ENCODE measurements around the gene FKBP10.

The FKBP10 gene

DNA sequence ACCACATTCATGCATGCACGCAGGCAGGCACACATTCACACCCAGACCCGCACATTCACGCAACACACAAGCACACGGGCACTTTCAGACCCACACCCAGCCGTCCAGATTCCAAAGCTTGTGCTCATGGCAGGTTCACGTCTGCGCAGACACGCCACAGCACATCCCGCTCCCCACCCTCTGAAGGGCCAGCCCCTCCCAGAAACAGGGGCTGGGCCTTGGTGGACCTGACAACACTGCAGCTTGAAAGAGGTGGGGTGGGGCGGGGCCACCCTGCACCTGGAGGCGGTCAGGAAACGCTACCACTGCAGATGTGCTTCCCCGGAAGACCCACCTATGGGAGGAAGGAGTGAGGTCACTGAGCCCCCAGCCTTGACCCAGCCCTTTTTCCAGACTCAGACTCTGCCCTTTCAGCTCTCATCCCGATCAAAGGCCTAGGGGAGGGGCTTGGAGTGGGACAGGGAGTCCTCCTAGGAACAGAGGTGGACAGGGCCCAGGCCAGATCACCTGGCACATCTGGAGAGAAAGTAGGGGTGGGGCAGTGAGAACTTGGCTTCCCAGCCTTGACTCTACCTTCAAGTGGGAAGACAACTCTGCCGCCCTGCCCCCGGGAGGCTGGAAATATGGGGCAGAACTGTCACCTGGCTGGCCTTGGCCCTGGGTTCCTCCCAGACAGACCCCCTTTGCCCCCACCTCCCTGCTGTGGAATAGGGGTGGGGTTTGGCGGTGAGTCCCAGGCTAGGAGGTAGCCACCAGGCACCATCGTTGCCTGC lies 12.0 kb upstream of the FKBP10 start:
- Histone ChIP-seq H3K27me3 (replicated peaks; ENCODE audit: insufficient read depth, low read length) (no peaks in the 10 kb centered on the region), H3K4me2 (ENCODE audit: low read depth, low read length) (peak overlapping the region; percentile 75), H3K27ac (ENCODE audit: low read length) (peak overlapping the region; percentile 43; the same call in 1 of the 2 replicates), H3K9ac (ENCODE audit: low read length) (no peak overlapping the region; the same call in 1 of the 2 replicates), H2AFZ (ENCODE audit: low read length) (peak overlapping the region; percentile 42), H3K9me2 (replicated peaks; ENCODE audit: insufficient read depth, low read length) (no peaks in the 10 kb centered on the region), H3K4me3 (ENCODE audit: low read length) (peak overlapping the region; percentile 19), H3K36me3 (replicated peaks; ENCODE audit: insufficient read depth, low read length) (no peaks in the 10 kb centered on the region), H4K20me1 (ENCODE audit: insufficient read depth, low read length) (no peaks in the 10 kb centered on the region), H3K79me2 (ENCODE audit: low read length) (no peaks in the 10 kb centered on the region), H3K4me1 (ENCODE audit: low read length) (peaks cover 9% of the 10 kb centered on the region), H3K9me3 (replicated peaks; ENCODE audit: insufficient read depth, low read length) (no peaks in the 10 kb centered on the region), H3F3A (ENCODE audit: insufficient read depth, low read length) (no peaks in the 10 kb centered on the region)
- TF ChIP-seq EZH2phosphoT487 (IDR thresholded peaks at IDR 0.05; ENCODE audit: low read length) (no peak), EZH2 (optimal IDR thresholded peaks at IDR 0.05; ENCODE audit: low read depth, low read length) (no peak)
- TF ChIP-seq, protein P1, sequence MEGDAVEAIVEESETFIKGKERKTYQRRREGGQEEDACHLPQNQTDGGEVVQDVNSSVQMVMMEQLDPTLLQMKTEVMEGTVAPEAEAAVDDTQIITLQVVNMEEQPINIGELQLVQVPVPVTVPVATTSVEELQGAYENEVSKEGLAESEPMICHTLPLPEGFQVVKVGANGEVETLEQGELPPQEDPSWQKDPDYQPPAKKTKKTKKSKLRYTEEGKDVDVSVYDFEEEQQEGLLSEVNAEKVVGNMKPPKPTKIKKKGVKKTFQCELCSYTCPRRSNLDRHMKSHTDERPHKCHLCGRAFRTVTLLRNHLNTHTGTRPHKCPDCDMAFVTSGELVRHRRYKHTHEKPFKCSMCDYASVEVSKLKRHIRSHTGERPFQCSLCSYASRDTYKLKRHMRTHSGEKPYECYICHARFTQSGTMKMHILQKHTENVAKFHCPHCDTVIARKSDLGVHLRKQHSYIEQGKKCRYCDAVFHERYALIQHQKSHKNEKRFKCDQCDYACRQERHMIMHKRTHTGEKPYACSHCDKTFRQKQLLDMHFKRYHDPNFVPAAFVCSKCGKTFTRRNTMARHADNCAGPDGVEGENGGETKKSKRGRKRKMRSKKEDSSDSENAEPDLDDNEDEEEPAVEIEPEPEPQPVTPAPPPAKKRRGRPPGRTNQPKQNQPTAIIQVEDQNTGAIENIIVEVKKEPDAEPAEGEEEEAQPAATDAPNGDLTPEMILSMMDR (IDR thresholded peaks at IDR 0.05; ENCODE audit: low read length) = no peak
- DNase-seq = peak; percentile 82

DNA sequence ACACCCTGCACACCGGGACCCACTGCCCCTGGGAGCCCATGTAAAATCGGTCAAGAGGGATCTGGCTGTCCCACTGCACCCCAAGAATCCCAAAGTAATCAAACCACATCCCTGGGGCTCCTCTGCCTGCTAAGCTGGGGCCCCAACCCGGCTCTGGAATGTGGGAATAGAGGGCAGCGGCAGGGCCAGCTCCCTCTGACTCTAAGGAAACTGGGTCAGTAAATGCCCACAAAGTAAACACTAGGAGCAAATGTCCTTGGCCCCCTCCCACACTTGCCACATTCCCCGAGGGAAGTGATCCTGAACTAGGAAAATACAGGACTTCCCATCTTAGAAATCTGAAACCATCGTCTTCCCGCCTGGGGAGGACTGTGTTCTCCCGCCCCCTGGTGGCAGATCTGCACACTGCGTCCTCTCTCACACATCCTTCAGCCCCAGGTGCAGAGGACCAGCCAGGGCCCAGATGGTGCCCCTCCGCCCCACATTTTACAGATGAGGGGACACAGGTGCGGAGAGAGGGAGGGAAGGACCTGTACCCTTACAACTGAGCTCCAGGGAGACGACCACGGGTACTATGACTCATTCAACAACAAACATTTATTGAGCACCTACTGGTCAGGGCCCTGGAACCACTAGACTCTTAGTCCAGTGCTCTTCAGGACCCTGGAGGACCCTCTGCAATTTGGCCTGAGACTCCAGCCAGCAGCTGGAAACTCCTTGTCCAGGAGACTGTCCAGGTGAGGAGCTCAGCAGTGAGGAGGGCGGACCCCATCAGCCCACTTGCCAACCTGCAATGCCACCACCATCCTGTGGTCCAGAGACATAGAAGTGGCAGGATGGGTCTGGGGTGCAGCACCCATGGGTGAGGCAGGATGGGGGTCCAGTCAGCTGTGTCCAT lies 11.2 kb upstream of the FKBP10 start:
- Histone ChIP-seq H3F3A (ENCODE audit: insufficient read depth, low read length) (no peaks in the 10 kb centered on the region), H2AFZ (ENCODE audit: low read length) (peak overlapping the region; percentile 42), H3K9ac (ENCODE audit: low read length) (no peak overlapping the region), H3K36me3 (replicated peaks; ENCODE audit: insufficient read depth, low read length) (no peaks in the 10 kb centered on the region), H3K79me2 (ENCODE audit: low read length) (no peaks in the 10 kb centered on the region), H3K27ac (ENCODE audit: low read length) (peak overlapping the region; percentile 43; the same call in 1 of the 2 replicates), H4K20me1 (ENCODE audit: insufficient read depth, low read length) (no peaks in the 10 kb centered on the region), H3K4me1 (ENCODE audit: low read length) (peaks cover 9% of the 10 kb centered on the region), H3K27me3 (replicated peaks; ENCODE audit: insufficient read depth, low read length) (no peaks in the 10 kb centered on the region), H3K9me3 (replicated peaks; ENCODE audit: insufficient read depth, low read length) (no peaks in the 10 kb centered on the region), H3K4me2 (ENCODE audit: low read depth, low read length) (peak overlapping the region; percentile 75), H3K9me2 (replicated peaks; ENCODE audit: insufficient read depth, low read length) (no peaks in the 10 kb centered on the region), H3K4me3 (ENCODE audit: low read length) (peak overlapping the region; percentile 19)
- no peak for TF ChIP-seq EZH2 (optimal IDR thresholded peaks at IDR 0.05; ENCODE audit: low read depth, low read length)
- TF ChIP-seq, protein P1 (IDR thresholded peaks at IDR 0.05; ENCODE audit: low read length) = peak; percentile 97
- DNase-seq = peak; percentile 56

DNA sequence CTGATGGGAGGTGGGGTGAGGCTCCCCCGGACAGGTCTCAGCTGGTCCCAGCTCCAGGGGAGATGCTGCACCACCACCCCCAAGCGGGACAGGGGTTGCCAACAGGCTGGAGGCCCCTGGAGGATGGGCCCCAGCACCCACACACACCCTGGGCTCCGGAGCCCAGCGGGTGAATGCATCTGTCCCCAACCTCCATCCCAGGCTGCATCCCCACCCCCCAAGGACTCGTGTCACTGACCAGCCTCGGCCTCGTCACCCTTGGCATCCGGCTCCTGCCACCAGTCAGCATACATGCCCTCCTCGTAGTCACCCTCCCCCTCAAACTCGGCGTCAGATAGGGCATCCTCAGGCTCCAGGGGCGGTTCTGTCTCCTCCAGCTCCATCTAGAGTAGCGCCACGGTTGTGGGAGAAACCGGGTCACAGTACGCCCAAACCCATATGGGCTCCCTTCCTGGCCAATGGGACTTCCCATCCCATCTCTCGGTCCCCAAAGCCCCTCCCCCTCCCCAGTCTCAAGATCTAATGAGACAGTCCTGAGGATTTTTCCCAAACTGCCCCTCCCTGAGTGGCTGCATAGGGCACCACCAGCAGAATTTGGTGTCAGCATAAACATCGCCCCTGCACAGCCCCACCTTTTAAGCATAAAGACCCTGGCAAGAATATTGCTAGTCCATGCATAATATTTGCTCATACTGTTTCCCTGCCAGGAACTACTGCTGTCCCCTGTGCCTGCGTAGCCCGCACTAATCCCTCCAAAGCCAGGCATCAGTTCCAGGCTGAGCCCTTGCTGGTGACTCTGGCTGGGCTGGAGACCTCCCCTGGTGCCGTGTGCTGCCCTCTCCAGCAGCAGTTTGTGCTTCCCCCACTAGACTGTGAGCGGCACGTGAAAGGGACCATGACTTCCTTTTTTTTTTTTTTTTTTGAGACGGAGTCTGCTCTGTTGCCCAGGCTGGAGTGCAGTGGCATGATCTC lies 9.5 kb upstream of the FKBP10 start:
- TF ChIP-seq EZH2 (optimal IDR thresholded peaks at IDR 0.05; ENCODE audit: low read depth, low read length) (no peak), EZH2phosphoT487 (IDR thresholded peaks at IDR 0.05; ENCODE audit: low read length) (no peak)
- TF ChIP-seq, protein P1 (IDR thresholded peaks at IDR 0.05; ENCODE audit: low read length) = no peak
- Histone ChIP-seq H4K20me1 (ENCODE audit: insufficient read depth, low read length) (no peaks in the 10 kb centered on the region), H3K27ac (ENCODE audit: low read length) (no peak overlapping the region), H3K9ac (ENCODE audit: low read length) (no peak overlapping the region), H2AFZ (ENCODE audit: low read length) (no peak overlapping the region), H3K9me3 (replicated peaks; ENCODE audit: insufficient read depth, low read length) (no peaks in the 10 kb centered on the region), H3K9me2 (replicated peaks; ENCODE audit: insufficient read depth, low read length) (no peaks in the 10 kb centered on the region), H3K4me1 (ENCODE audit: low read length) (peaks cover 9% of the 10 kb centered on the region), H3K27me3 (replicated peaks; ENCODE audit: insufficient read depth, low read length) (no peaks in the 10 kb centered on the region), H3K4me2 (ENCODE audit: low read depth, low read length) (no peak overlapping the region), H3K79me2 (ENCODE audit: low read length) (no peaks in the 10 kb centered on the region), H3K4me3 (ENCODE audit: low read length) (no peak overlapping the region), H3K36me3 (replicated peaks; ENCODE audit: insufficient read depth, low read length) (no peaks in the 10 kb centered on the region), H3F3A (ENCODE audit: insufficient read depth, low read length) (no peaks in the 10 kb centered on the region)
- DNase-seq = no peak
